ENCODE results near the gene NBPF19.
"Not testable (repeated sequence)": the region's sequence is repeated elsewhere in the genome, so short reads cannot be mapped to it uniquely, and the experiment has no call there.

NBPF19 gene, protein sequence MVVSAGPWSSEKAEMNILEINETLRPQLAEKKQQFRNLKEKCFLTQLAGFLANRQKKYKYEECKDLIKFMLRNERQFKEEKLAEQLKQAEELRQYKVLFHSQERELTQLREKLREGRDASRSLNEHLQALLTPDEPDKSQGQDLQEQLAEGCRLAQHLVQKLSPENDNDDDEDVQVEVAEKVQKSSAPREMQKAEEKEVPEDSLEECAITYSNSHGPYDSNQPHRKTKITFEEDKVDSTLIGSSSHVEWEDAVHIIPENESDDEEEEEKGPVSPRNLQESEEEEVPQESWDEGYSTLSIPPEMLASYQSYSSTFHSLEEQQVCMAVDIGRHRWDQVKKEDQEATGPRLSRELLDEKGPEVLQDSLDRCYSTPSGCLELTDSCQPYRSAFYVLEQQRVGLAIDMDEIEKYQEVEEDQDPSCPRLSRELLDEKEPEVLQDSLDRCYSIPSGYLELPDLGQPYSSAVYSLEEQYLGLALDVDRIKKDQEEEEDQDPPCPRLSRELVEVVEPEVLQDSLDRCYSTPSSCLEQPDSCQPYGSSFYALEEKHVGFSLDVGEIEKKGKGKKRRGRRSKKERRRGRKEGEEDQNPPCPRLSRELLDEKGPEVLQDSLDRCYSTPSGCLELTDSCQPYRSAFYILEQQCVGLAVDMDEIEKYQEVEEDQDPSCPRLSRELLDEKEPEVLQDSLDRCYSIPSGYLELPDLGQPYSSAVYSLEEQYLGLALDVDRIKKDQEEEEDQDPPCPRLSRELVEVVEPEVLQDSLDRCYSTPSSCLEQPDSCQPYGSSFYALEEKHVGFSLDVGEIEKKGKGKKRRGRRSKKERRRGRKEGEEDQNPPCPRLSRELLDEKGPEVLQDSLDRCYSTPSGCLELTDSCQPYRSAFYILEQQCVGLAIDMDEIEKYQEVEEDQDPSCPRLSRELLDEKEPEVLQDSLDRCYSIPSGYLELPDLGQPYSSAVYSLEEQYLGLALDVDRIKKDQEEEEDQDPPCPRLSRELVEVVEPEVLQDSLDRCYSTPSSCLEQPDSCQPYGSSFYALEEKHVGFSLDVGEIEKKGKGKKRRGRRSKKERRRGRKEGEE (N-terminal part only)

DNA sequence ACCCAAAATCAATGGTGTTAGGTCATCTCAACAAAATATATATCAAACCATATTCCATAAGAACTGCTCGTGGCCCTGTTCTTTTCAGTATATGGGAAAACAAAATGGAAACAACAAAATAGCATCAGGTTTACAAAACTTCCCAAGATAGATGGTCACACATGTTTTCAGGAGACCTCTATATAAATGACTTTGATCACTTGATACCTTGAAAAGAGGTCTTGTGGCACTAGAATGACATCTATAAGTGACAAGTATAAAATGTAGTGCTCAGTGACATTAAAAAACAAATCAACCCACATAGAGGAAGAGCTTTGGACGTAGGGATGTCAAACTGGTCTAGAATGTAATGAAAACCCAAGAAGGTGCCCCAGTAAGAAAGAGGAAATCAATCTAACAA lies at the start of gene NBPF19:
Gene NBPF19 (plus strand): TSS at position 301 of the 400 bp plus-strand sequence. CDS start 888 bp downstream, outside the sequence.
- not testable (repeated sequence) for DNase-seq

DNA sequence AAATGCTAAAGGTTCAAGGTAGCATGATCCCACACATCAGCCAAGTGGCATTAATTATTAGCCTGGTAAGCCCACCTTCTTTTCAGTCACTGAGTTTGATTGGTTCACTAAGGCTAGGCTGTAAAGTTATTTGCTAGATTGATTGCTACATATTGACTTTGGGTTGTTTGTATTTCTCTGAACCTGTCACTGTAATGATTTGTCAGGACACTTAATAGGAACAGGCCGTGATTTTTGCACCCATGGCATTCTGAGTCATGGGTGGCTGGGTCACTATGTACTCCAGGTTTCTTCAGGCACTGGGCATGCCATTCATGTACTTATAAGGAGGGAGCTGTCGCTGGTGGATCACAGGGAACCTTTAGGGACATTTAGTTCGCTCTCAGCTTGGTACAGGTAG lies 46.5 kb upstream of the NBPF19 start:
- not testable (repeated sequence) for DNase-seq

DNA sequence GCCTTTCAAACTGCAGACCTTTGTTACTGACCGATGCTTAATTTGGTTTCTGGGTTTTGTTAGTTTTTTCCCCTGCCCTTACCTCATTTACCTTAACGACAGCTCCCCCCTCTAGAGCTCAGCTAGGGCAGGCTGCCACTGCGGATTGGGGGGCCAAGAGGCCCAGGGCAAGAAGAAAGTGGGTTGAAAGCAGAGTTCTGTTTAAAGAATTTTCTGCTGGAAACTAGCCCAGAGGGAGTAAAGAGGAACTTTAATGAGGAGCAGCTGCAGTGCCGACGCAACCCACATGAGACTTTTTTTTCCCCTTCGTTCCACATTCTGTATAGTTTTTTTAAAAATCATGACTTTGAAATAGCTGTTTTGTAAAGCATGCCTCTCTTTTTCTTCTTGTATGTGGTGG lies 29.4 kb upstream of the NBPF19 start:
- DNase-seq = peak; percentile 55

DNA sequence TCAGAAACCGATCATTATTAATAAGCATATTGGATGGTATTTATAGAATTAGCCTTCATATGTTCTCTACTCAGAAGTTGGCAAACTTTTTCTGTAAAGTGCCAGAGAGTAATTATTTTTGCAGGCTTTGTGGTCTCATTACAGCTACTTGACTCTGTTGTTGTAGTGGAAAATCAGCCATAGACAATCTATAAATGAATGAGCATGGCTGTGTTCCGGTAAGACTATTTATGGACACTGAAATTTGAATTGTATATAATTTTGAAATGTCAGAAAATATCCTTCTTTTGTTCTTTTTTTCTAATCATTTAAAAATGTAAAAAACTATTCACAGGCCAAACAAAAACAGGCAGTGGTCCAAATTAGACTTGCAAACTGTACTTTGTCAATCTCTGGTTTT lies 22.6 kb upstream of the NBPF19 start:
- DNase-seq = not testable (repeated sequence)

DNA sequence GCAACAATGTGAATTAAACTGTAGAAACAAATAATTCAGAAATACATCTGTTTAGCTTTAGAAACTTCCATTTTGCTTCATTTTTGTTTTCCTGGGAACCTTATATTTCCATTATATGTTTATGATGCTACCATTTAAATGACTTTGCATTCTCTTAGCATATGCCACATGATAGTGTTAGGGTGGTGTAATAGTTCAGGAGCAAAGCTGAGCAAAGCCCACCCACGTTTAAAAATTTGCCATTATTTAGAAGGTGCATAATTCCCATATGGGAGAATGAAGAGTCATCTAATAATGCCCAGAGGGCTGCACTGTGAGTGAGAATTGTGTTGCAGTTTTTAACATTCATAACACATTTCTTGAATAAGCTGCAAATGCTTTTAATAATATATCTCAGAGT lies 22.2 kb upstream of the NBPF19 start:
- not testable (repeated sequence) for DNase-seq

DNA sequence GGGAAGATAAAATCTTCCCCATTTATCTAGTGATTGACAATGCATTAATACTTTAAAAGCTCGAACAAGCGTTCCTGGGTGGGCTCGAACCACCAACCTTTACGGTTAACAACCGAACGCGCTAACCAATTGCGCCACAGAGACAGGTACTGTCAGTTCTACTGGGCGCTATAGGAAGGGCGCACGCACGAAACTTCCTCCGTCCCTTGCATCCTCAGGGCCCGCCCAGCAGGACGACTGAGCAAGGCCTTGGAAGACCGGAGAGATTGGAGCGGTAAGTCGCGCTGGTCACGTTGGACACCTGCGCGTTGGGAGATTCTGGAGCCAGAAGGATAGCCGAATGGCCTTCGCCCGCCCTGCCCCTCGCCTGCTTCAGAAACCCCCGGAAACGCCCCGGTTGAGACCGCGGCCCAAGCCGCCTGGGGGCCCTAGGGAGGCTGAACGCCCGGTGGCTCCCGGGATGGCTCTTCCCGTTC lies 83.5 kb downstream of the NBPF19 start:
- peak; percentile 55 for DNase-seq

DNA sequence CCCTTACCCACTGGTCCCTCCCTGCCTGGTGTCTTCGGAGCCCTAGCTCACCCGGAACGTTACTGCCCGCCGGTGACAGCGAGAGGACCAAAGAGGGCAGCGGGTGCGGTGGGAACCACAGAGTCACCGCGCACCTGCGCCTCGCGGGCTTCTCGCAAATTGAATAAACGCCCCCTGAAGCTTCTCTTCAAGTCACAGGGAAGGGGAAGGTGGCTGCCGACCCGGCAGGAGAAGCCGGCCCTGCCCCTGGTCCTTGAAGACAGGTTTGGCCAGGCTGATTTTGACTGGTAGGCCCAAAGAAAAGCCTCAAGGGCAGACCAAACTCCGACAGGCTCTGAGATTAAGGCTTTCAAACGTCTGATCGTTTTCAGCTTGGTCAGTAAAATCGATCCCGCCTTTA lies 87.0 kb downstream of the NBPF19 start:
- not testable (repeated sequence) for DNase-seq

DNA sequence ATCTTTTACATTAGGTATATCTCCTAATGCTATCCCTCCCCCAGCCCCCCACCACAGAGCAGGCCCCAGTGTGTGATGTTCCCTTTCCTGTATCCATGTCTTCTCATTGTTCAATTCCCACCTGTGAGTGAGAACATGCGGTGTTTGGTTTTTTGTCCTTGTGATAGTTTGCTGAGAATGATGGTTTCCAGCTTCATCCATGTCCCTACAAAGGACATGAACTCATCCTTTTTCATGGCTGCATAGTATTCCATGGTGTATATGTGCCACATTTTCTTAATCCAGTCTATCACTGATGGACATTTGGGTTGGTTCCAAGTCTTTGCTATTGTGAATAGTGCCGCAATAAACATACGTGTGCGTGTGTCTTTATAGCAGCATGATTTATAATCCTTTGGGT lies 90.6 kb downstream of the NBPF19 start:
- not testable (repeated sequence) for DNase-seq

DNA sequence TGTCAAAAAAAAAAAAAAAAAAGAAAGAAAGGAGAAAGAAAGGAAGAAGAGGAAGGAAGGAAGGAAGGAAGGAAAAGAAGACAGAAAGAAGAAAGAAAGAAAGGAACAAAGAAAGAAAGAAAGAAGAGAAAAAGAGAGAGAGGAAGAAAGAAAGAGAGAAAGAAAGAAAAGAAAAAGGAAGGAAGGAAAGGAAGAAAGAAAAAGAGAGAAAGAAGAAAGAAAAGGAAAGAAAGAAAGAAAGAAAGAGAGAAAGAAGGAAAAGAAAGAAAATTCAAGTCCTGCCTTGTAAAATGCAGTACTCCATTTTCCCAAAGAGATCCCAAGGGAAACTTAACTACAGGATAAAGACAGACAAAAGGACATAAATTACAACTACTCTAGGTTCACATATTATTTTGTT lies 97.9 kb downstream of the NBPF19 start:
- not testable (repeated sequence) for DNase-seq

DNA sequence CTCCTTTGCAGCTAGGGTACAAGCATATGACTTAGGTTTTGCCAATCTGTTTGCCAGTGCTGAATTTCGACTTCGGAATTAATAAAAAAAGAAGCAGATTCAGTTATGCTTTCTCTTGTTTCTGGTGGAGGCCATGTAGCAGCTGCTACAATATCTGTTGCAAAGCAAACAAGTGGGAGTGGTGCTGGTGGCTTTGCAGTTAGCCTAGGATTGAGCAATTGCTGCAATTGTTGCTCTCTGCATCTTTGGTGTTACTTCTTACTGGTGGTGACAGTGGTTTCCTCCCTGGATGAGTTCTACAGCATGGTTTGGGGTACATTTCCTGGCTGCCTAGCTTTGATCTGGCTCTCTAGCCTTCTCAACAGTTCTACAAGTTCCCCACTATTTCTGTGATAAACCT lies 110.7 kb downstream of the NBPF19 start:
- peak; percentile 66 for DNase-seq
